PC-9 (cell line): ENCODE data around the gene UGT2B7. TPM values are rescaled to one million over a fixed set of nuclear protein-coding genes. Genes with fewer than 3 reads are reported as not detected.

Source experiments
- BruUV-seq: library from RNA; stranded (reverse); fragments of 400-500 nt; replicated peaks from 2 replicates; lab custom pipeline; 2021; lab: Mats Ljungman, UMichigan
- CTCF ChIA-PET: fragments of 300-600 bp; sonication (Branson Sonifier 250); formaldehyde crosslinking; loops from one replicate; lab custom pipeline; 2022; ENCODE audit warnings: antibody characterized with exemption; lab: Charles Lee
- POLR2A ChIA-PET: fragments of 300-600 bp; sonication (Branson Sonifier 250); formaldehyde crosslinking; loops from one replicate; lab custom pipeline; 2022; ENCODE audit warnings: antibody characterized with exemption; ENCODE audit not compliant: unreplicated experiment; lab: Charles Lee
- DNase-seq, 2 experiments: peaks; one replicate each; pipeline versions ENCODE4 v3.0.0 to v3.0.0-alpha.2; 2015 to 2022; ENCODE audit warnings: mixed read lengths in 1 of 2
- H2AFZ ChIP-seq: fragments of 200-600 bp; sonication (generic); 2 replicates; pipeline ENCODE4 v1.8.1; 2017; ENCODE audit warnings: antibody characterized with exemption
- H3F3A ChIP-seq: fragments of 200-600 bp; sonication (generic); 2 replicates; pipeline ENCODE4 v1.8.1; 2017; ENCODE audit warnings: antibody characterized with exemption, mild to moderate bottlenecking, low read depth; ENCODE audit not compliant: insufficient read depth
- H3K27ac ChIP-seq: fragments of 200-600 bp; sonication (generic); 2 replicates; pipeline ENCODE4 v1.6.1; 2016; ENCODE audit warnings: mixed run types
- H3K27me3 ChIP-seq: fragments of 200-600 bp; sonication (generic); 2 replicates; pipeline ENCODE4 v1.6.1; 2016; ENCODE audit warnings: low read depth, mixed run types; ENCODE audit not compliant: insufficient read depth
- H3K36me3 ChIP-seq: fragments of 200-600 bp; sonication (generic); 2 replicates; pipeline ENCODE4 v1.6.1; 2016; ENCODE audit warnings: low read depth, mixed run types
- H3K4me1 ChIP-seq: fragments of 200-600 bp; sonication (generic); replicated peaks from 2 replicates; pipeline ENCODE4 v1.6.1; 2016; ENCODE audit warnings: mixed run types; ENCODE audit not compliant: insufficient read depth
- H3K4me2 ChIP-seq: fragments of 200-600 bp; sonication (generic); 2 replicates; pipeline ENCODE4 v1.6.1; 2017; ENCODE audit warnings: mixed run types
- H3K4me3 ChIP-seq: fragments of 200-600 bp; sonication (generic); 2 replicates; pipeline ENCODE4 v1.6.1; 2016; ENCODE audit warnings: mixed run types
- H3K79me2 ChIP-seq: fragments of 200-600 bp; sonication (generic); 2 replicates; pipeline ENCODE4 v1.6.1; 2017; ENCODE audit warnings: low read depth, mixed run types
- H3K9me2 ChIP-seq: fragments of 200-600 bp; sonication (generic); 2 replicates; pipeline ENCODE4 v1.8.1; 2017; ENCODE audit warnings: mild to moderate bottlenecking; ENCODE audit not compliant: insufficient read depth
- H3K9me3 ChIP-seq: fragments of 200-600 bp; sonication (generic); 2 replicates; pipeline ENCODE4 v1.8.1; 2016; ENCODE audit warnings: low read depth; ENCODE audit not compliant: insufficient read depth
- H4K20me1 ChIP-seq: fragments of 200-600 bp; sonication (generic); 2 replicates; pipeline ENCODE4 v1.8.1; 2017; ENCODE audit not compliant: insufficient read depth
- CTCF ChIP-seq: fragments of 200-600 bp; sonication (generic); conservative IDR thresholded peaks from 2 replicates; pipeline ENCODE4 v1.6.1; 2017; ENCODE audit warnings: mixed run types, antibody characterized with exemption, mild to moderate bottlenecking, moderate library complexity
- EZH2 ChIP-seq: fragments of 200-600 bp; sonication (generic); IDR thresholded peaks from 2 replicates; pipeline ENCODE4 v1.8.0; 2017; ENCODE audit warnings: antibody characterized with exemption, low read depth
- intact Hi-C: fragments of 100-400 bp; cut with micrococcal nuclease; formaldehyde crosslinking; loops from one replicate; pipeline ENCODE4 v1.10.0; 2022; ENCODE audit not compliant: unreplicated experiment
- total RNA-seq: library from RNA; stranded (reverse); gene quantifications from 2 replicates; pipeline ENCODE4 v1.2.3, GENCODE V29; 2021

Gene UGT2B7
- total RNA-seq, 1 experiment from 2014 or later, result not detected

- H3K36me3 ChIP-seq, result no peaks in the 10 kb centered on the region
- intact Hi-C loops, result no loop called here
- no peak overlapping the region for H3K4me2 ChIP-seq
- H3K79me2 ChIP-seq, result no peaks in the 10 kb centered on the region
- no peak for TF ChIP-seq EZH2
- no peak for TF ChIP-seq CTCF
- H3K9me3 ChIP-seq, result no peaks in the 10 kb centered on the region
- H3K4me3 ChIP-seq, result no peak overlapping the region
- H3K27me3 ChIP-seq, result no peaks in the 10 kb centered on the region
- no peaks in the 10 kb centered on the region for H3F3A ChIP-seq
- POLR2A ChIA-PET, result no interaction called here
- CTCF ChIA-PET, result no interaction called here
- H3K27ac ChIP-seq, result no peak overlapping the region
- 0 out of 2 replicates have a peak overlapping the region, but pooled peaks have one; percentile 43 for H2AFZ ChIP-seq
- no peaks in the 10 kb centered on the region; the same call in 1 of the 2 replicates for H3K9me2 ChIP-seq
- no peak for DNase-seq
- no peaks in the 10 kb centered on the region for H4K20me1 ChIP-seq
- H3K4me1 ChIP-seq, result no peaks in the 10 kb centered on the region
- no TSS peak for BruUV-seq
Observed at GRCh38 chr4:69115851-69116213, 19.6 kb downstream of the UGT2B7 start.

DNA sequence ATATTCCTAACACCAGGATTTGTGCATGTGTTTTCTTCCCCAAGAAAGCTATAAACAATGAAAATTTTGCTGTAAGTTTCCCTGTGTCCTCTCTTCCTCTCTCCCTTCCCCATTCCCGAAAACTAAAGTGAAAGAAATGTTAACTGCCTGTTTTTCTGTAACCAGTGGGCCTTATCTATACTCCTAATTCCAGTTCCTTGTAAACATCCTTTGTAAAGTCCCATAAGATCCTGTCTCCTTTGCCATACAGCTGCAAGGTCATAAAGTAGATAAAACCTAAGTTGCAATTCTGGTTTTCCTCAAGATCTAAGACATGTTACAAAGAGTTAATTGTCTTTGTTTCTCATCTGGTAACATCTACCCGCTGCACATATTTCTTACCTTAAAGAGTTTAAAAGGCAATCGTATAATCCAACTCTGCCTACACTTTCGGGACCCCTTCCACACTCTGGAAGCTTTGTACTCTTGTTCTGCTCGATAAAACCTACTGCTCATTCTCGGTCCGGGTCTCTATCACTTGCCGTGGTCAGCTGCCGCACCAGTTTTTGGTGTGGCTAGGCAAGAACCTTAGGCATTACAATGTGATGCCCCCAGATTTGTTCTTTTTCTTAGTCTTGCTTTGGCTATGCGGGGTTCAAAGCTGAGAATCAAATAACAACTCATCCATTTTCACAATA lies 20.5 kb downstream of the UGT2B7 start:
- H3K4me3 ChIP-seq, result no peak overlapping the region
- no peak for DNase-seq
- H3F3A ChIP-seq, result no peaks in the 10 kb centered on the region
- no TSS peak for BruUV-seq
- peak overlapping the region; percentile 43; the same call in 1 of the 2 replicates for H2AFZ ChIP-seq
- no peaks in the 10 kb centered on the region for H3K27me3 ChIP-seq
- H3K4me2 ChIP-seq, result no peak overlapping the region
- H3K27ac ChIP-seq, result no peak overlapping the region
- H3K79me2 ChIP-seq, result no peaks in the 10 kb centered on the region
- H3K9me3 ChIP-seq, result no peaks in the 10 kb centered on the region
- no peaks in the 10 kb centered on the region for H4K20me1 ChIP-seq
- H3K9me2 ChIP-seq, result no peaks in the 10 kb centered on the region; the same call in 1 of the 2 replicates
- H3K4me1 ChIP-seq, result no peaks in the 10 kb centered on the region
- intact Hi-C loops, result no loop called here
- H3K36me3 ChIP-seq, result no peaks in the 10 kb centered on the region
- POLR2A ChIA-PET, result no interaction called here
- TF ChIP-seq CTCF (no peak), EZH2 (no peak)
- CTCF ChIA-PET, result no interaction called here

DNA sequence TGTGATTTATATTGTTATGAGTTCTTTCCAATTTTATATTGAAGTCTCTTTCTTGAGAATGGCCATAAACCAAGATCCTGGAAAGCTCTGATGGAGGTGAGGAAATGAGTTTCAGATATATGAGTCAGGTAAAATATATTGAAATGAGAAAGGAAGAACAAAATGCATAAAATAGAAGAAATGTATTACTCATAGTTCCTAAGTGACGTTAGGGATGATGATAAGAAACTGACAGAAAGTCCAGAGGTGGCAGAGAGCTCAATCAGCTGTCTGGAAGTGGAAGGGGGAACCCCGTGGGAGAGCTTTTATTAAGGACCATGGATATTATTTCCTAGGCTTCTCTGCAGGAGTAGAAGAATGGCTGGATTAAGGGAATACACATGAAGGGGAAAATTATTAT lies 24.6 kb downstream of the UGT2B7 start:
- DNase-seq, result no peak
- no peaks in the 10 kb centered on the region for H3K27me3 ChIP-seq
- POLR2A ChIA-PET, result no interaction called here
- CTCF ChIA-PET, result no interaction called here
- TF ChIP-seq CTCF, result no peak
- no peak for TF ChIP-seq EZH2
- no peak overlapping the region for H3K4me3 ChIP-seq
- no peaks in the 10 kb centered on the region for H3K36me3 ChIP-seq
- no peaks in the 10 kb centered on the region for H4K20me1 ChIP-seq
- H3K4me2 ChIP-seq, result no peak overlapping the region
- BruUV-seq, result no TSS peak
- H3K4me1 ChIP-seq, result no peaks in the 10 kb centered on the region
- H3K9me2 ChIP-seq, result no peaks in the 10 kb centered on the region; the same call in 1 of the 2 replicates
- no peaks in the 10 kb centered on the region for H3F3A ChIP-seq
- H3K9me3 ChIP-seq, result no peaks in the 10 kb centered on the region
- no peak overlapping the region for H3K27ac ChIP-seq
- intact Hi-C loops, result no loop called here
- H2AFZ ChIP-seq, result no peak overlapping the region
- no peaks in the 10 kb centered on the region for H3K79me2 ChIP-seq
